Stimulated activated naive B cell treated with anti-CD40 and anti-IgM and Interleukin-4, amounts not matched to agents 10 μg/mL and 1 μg/mL and 100 μg/mL, for 72 hours (primary cell): Measurements from ENCODE around the gene BTBD17.
A peak's percentile ranks its signal among the peaks of the same experiment; 100 is the strongest.

Experiments used
- ATAC-seq, 2 donors: fragments of 150-1000 bp; cut with Tn5 transposase; replicated peaks; 2 replicates each; pipeline ENCODE4 v1.10.0; 2021; ENCODE audit warnings: moderate library complexity in 1 of 2
- DNase-seq: peaks from one replicate; pipeline ENCODE4 v3.0.0; 2021
- H3K27ac Mint-ChIP-seq: one replicate; pipeline ENCODE4 v1.8.0; 2022; ENCODE audit warnings: mild to moderate bottlenecking, mixed read lengths
- H3K27me3 Mint-ChIP-seq, 2 donors: one replicate each; pipeline ENCODE4 v1.8.0; 2022; ENCODE audit warnings: mixed read lengths in 2 of 2
- H3K36me3 Mint-ChIP-seq, 2 donors: one replicate each; pipeline ENCODE4 v1.8.0; 2022; ENCODE audit warnings: mixed read lengths in 2 of 2, mild to moderate bottlenecking in 1 of 2
- H3K4me1 Mint-ChIP-seq, 2 donors: one replicate each; pipeline ENCODE4 v1.8.0; 2022; ENCODE audit warnings: mixed read lengths in 2 of 2, mild to moderate bottlenecking in 1 of 2
- H3K4me3 Mint-ChIP-seq, 2 donors: one replicate each; pipeline ENCODE4 v1.8.0; 2022; ENCODE audit warnings: mild to moderate bottlenecking in 2 of 2, mixed read lengths in 2 of 2, moderate library complexity in 1 of 2
- H3K9me3 Mint-ChIP-seq, 2 donors: one replicate each; pipeline ENCODE4 v1.8.0; 2022; ENCODE audit warnings: mixed read lengths in 2 of 2, mild to moderate bottlenecking in 1 of 2

The BTBD17 gene

GRCh38 chr17:74360899-74361229 is 804 bp downstream of the BTBD17 start:
- Mint-ChIP-seq H3K4me3 (no peak overlapping the region), H3K27me3 (peaks cover 46 to 61% of the 10 kb centered on the region in 2 donors), H3K9me3 (no peaks in the 10 kb centered on the region), H3K27ac (no peak overlapping the region), H3K36me3 (no peaks in the 10 kb centered on the region), H3K4me1 (peaks cover 0 to 5% of the 10 kb centered on the region in 2 donors)
- DNase-seq (no peak), ATAC-seq (no peak)

- peaks cover 54 to 65% of the 10 kb centered on the region in 2 donors for H3K27me3 Mint-ChIP-seq
- H3K36me3 Mint-ChIP-seq, result no peaks in the 10 kb centered on the region
These were observed 1.8 kb downstream of the BTBD17 start for GRCh38 chr17:74359916-74360315.

GRCh38 chr17:74358697-74359096 is 3.0 kb downstream of the BTBD17 start:
- Mint-ChIP-seq H3K27me3 (peaks cover 62 to 77% of the 10 kb centered on the region in 2 donors), H3K9me3 (no peaks in the 10 kb centered on the region), H3K4me1 (peaks cover 6 to 14% of the 10 kb centered on the region in 2 donors), H3K27ac (no peak overlapping the region), H3K36me3 (no peaks in the 10 kb centered on the region), H3K4me3 (no peak overlapping the region)
- DNase-seq (no peak), ATAC-seq (no peak)

More at GRCh38 chr17:74359916-74360315, 1.8 kb downstream of the BTBD17 start:
- DNase-seq, result no peak
- Mint-ChIP-seq H3K4me1 (peaks cover 0 to 5% of the 10 kb centered on the region in 2 donors), H3K4me3 (no peak overlapping the region), H3K9me3 (no peaks in the 10 kb centered on the region), H3K27ac (no peak overlapping the region)
- no peak for ATAC-seq

GRCh38 chr17:74357466-74357809 is 4.2 kb downstream of the BTBD17 start:
- Mint-ChIP-seq H3K36me3 (no peaks in the 10 kb centered on the region), H3K9me3 (no peaks in the 10 kb centered on the region), H3K27ac (no peak overlapping the region), H3K27me3 (peaks cover 67 to 86% of the 10 kb centered on the region in 2 donors), H3K4me1 (peaks cover 6 to 14% of the 10 kb centered on the region in 2 donors), H3K4me3 (no peak overlapping the region)
- DNase-seq (no peak), ATAC-seq (no peak)

- Mint-ChIP-seq H3K9me3 (no peaks in the 10 kb centered on the region), H3K36me3 (no peaks in the 10 kb centered on the region), H3K27me3 (peaks cover 67 to 86% of the 10 kb centered on the region in 2 donors), H3K27ac (no peak overlapping the region), H3K4me3 (peak overlapping the region in 1 of 2 donors; percentile 54), H3K4me1 (peaks cover 6 to 12% of the 10 kb centered on the region in 2 donors)
- ATAC-seq (no peak), DNase-seq (no peak)
These were observed 4.8 kb downstream of the BTBD17 start for GRCh38 chr17:74356646-74357465.

- H3K4me3 Mint-ChIP-seq, result no peak overlapping the region
- H3K36me3 Mint-ChIP-seq, result no peaks in the 10 kb centered on the region
- no peak for ATAC-seq
- H3K9me3 Mint-ChIP-seq, result no peaks in the 10 kb centered on the region
- H3K27me3 Mint-ChIP-seq, result peaks cover 68 to 80% of the 10 kb centered on the region in 2 donors
- no peak for DNase-seq
- H3K27ac Mint-ChIP-seq, result no peak overlapping the region
- peaks cover 6 to 9% of the 10 kb centered on the region in 2 donors for H3K4me1 Mint-ChIP-seq
These were observed 6.6 kb downstream of the BTBD17 start for GRCh38 chr17:74355065-74355464.

- ATAC-seq (no peak), DNase-seq (no peak)
- Mint-ChIP-seq H3K4me1 (peaks cover 6 to 9% of the 10 kb centered on the region in 2 donors), H3K27me3 (peaks cover 69 to 78% of the 10 kb centered on the region in 2 donors), H3K4me3 (no peak overlapping the region), H3K36me3 (no peaks in the 10 kb centered on the region), H3K9me3 (no peaks in the 10 kb centered on the region), H3K27ac (no peak overlapping the region)
These were observed 7.1 kb downstream of the BTBD17 start for GRCh38 chr17:74354561-74354960.

- Mint-ChIP-seq H3K27ac (no peak overlapping the region), H3K4me3 (no peak overlapping the region), H3K9me3 (no peaks in the 10 kb centered on the region), H3K4me1 (peaks cover 6 to 9% of the 10 kb centered on the region in 2 donors), H3K36me3 (no peaks in the 10 kb centered on the region), H3K27me3 (peaks cover 67 to 76% of the 10 kb centered on the region in 2 donors)
- peak; percentile 46 for DNase-seq
- ATAC-seq, result peak; percentile 77 to 87
These were observed 7.5 kb downstream of the BTBD17 start for GRCh38 chr17:74354123-74354522.

GRCh38 chr17:74353446-74354060 is 8.1 kb downstream of the BTBD17 start:
- no peaks in the 10 kb centered on the region for H3K9me3 Mint-ChIP-seq
- H3K4me3 Mint-ChIP-seq, result no peak overlapping the region
- peaks cover 68 to 78% of the 10 kb centered on the region in 2 donors for H3K27me3 Mint-ChIP-seq
- no peak for ATAC-seq
- no peaks in the 10 kb centered on the region for H3K36me3 Mint-ChIP-seq
- H3K27ac Mint-ChIP-seq, result no peak overlapping the region
- DNase-seq, result no peak
- peaks cover 6 to 9% of the 10 kb centered on the region in 2 donors for H3K4me1 Mint-ChIP-seq

- ATAC-seq, result peak; percentile 18 to 31
- H3K9me3 Mint-ChIP-seq, result no peaks in the 10 kb centered on the region
- no peak for DNase-seq
- H3K4me1 Mint-ChIP-seq, result peaks cover 6 to 9% of the 10 kb centered on the region in 2 donors
- peaks cover 68 to 82% of the 10 kb centered on the region in 2 donors for H3K27me3 Mint-ChIP-seq
- H3K36me3 Mint-ChIP-seq, result no peaks in the 10 kb centered on the region
- H3K4me3 Mint-ChIP-seq, result no peak overlapping the region
- no peak overlapping the region for H3K27ac Mint-ChIP-seq
These were observed 10.0 kb downstream of the BTBD17 start for GRCh38 chr17:74351552-74352210.

GRCh38 chr17:74350486-74350885 is 11.2 kb downstream of the BTBD17 start:
- no peaks in the 10 kb centered on the region for H3K9me3 Mint-ChIP-seq
- H3K36me3 Mint-ChIP-seq, result no peaks in the 10 kb centered on the region
- no peak overlapping the region for H3K4me3 Mint-ChIP-seq
- no peak for ATAC-seq
- H3K4me1 Mint-ChIP-seq, result peaks cover 6 to 9% of the 10 kb centered on the region in 2 donors
- peaks cover 58 to 70% of the 10 kb centered on the region in 2 donors for H3K27me3 Mint-ChIP-seq
- no peak for DNase-seq
- no peak overlapping the region for H3K27ac Mint-ChIP-seq

- no peak for DNase-seq
- no peak for ATAC-seq
- Mint-ChIP-seq H3K4me3 (no peak overlapping the region), H3K4me1 (peaks cover 2 to 4% of the 10 kb centered on the region in 2 donors), H3K36me3 (no peaks in the 10 kb centered on the region), H3K27ac (no peak overlapping the region), H3K9me3 (no peaks in the 10 kb centered on the region), H3K27me3 (peaks cover 55 to 69% of the 10 kb centered on the region in 2 donors)
These were observed 12.5 kb downstream of the BTBD17 start for GRCh38 chr17:74349120-74349519.

GRCh38 chr17:74347646-74348045 is 14.0 kb downstream of the BTBD17 start:
- Mint-ChIP-seq H3K27ac (no peak overlapping the region), H3K36me3 (no peaks in the 10 kb centered on the region), H3K9me3 (no peaks in the 10 kb centered on the region), H3K27me3 (peaks cover 41 to 55% of the 10 kb centered on the region in 2 donors), H3K4me3 (no peak overlapping the region), H3K4me1 (no peaks in the 10 kb centered on the region)
- DNase-seq (no peak), ATAC-seq (no peak)

GRCh38 chr17:74345433-74346241 is 16.0 kb downstream of the BTBD17 start:
- no peak overlapping the region for H3K27ac Mint-ChIP-seq
- ATAC-seq (no peak), DNase-seq (no peak)
- H3K4me3 Mint-ChIP-seq, result no peak overlapping the region
- no peaks in the 10 kb centered on the region for H3K36me3 Mint-ChIP-seq
- H3K9me3 Mint-ChIP-seq, result no peaks in the 10 kb centered on the region
- peaks cover 30 to 42% of the 10 kb centered on the region in 2 donors for H3K27me3 Mint-ChIP-seq
- no peaks in the 10 kb centered on the region for H3K4me1 Mint-ChIP-seq
